Activated naive CD8-positive, alpha-beta T cell treated with anti-CD3 and anti-CD28 coated beads, Interleukin-2, amount 50 U/mL, for 16 hours (primary cell): ENCODE results near the gene SCAI.
"Not testable (repeated sequence)": the region's sequence is repeated elsewhere in the genome, so short reads cannot be mapped to it uniquely, and the experiment has no call there.

ENCODE experiments used
- DNase-seq: peaks from one replicate; pipeline ENCODE4 v3.0.0-alpha.2; 2020; ENCODE audit warnings: low read depth, low spot score

SCAI gene

GRCh38 chr9:125028041-125028440, 115.3 kb downstream of the SCAI start:
- DNase-seq: no peak

- DNase-seq: no peak
Measured at GRCh38 chr9:125024917-125025316, 118.4 kb downstream of the SCAI start.

GRCh38 chr9:125021069-125021468, 122.3 kb downstream of the SCAI start:
- no peak for DNase-seq

GRCh38 chr9:125015655-125016054, 127.7 kb downstream of the SCAI start:
- not testable (repeated sequence) for DNase-seq

- not testable (repeated sequence) for DNase-seq
Measured at GRCh38 chr9:125012013-125012412, 131.3 kb downstream of the SCAI start.

- no peak for DNase-seq
Measured at GRCh38 chr9:125008599-125008998, 134.7 kb downstream of the SCAI start.

DNA sequence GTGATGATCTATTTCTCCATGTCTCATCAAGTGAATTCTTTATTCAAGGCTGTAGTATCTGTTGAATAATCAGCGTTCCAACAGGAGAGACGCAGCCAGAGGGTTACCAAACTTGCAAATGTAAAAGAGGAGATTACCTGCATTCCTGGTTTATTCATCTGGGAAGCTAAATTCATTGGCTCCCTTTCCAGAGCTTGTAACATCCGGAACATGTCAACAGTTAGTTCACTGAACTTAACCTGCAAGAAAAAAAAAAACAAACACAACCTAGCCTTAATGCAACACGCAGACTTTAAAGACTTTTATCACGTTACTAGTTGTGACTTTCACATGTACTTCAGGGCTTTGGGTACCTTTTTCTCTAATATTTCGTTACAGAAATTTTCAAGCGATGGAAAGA, 140.0 kb downstream of the SCAI start:
- DNase-seq: no peak

DNA sequence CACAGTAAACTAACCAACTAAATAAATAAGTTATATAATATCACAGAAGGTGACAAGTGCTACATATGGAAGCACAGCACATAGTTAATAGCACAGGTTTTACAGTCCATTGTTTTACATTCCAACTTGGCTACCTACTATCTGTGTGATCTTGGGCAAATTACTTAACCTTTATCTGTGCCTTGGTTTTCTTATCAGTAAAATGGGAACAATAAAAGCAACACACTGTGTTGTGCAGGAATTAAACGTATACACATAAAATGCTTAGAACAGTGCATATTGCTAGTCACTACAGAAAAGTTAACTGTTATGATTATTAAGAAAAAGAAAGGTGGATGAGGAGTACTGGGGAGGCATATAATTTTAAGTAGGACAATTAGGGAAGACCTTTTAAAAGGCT, 159.6 kb downstream of the SCAI start:
- DNase-seq: no peak

DNA sequence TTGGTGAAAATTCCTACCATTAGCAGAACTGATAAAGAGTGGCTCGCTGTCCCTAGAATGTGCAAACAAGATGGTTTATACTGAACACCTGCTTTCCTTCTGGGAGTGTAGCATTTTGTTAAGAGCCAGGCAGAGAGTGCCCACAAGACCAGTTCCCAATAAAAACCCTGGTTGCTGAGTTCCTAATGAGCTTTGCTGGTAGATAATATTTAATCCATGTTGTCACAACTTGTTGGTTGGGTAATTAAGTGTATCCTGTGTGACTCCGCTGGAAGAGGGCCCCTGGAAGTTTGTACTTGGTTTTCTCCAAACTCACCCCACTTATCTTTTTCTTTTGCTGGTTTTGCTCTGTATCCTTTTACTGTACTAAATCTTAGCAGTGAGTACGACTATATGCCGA, 162.9 kb downstream of the SCAI start:
- no peak for DNase-seq

DNA sequence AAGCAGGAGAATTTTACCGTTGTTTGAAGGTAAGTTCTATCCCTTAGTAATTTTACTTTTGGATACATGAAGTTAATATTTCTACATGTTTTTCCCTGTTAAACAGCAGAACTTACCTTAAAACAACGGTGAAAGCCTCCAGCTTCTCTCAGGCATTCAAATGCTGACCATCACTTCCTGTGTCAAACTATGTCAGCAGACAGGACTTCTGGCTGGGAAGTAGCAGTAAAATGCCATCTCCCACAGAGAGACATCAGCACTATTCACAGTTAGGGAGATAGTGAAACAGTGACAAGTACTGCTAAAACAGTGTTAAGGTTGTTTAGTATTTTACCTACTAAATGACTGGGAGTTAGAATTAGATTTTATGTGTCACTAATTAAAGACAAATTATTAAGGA, 168.2 kb downstream of the SCAI start:
- no peak for DNase-seq

DNA sequence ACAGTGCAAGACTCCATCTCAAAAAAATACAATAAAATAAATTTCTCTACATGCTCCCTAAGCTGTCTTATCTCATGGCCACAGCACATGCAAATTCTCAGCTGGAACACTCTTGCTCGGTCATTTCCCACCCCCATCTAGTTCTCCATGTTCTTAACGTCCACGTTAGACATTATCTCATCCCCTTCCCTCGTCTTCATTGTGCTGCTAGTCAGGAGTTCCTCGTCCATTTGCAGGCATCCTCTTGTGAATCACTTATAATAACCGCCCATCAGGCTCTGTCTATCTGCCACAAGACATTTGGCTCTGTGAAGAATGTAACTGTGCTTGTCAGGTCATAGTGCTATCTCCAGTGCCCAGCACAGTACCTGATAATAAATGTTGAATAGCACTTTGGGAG, 169.5 kb downstream of the SCAI start:
- no peak for DNase-seq

DNA sequence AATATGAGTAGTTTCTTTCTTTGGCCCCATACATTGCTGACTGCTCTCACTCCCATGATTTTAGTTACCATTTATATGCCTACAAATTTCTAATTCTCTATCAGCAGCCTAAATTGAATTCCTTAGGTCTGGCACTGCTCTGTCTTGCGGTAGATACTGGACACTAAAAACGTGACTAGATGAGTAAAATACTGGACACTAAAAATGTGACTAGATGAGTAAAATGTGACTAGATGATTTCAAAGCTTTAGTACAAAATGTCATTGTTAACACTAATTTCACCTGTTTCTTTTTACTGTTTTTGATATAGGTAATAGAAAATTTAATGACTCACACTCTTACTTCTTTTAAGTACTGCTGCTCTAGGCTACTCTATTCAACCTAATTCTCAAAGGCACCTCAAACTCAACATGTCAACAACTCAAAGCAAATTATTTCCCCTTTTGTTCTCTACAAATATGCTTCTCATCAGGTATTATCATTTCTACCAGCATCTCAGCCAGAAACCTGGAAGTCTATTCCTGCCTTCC, 171.0 kb downstream of the SCAI start:
- no peak for DNase-seq

DNA sequence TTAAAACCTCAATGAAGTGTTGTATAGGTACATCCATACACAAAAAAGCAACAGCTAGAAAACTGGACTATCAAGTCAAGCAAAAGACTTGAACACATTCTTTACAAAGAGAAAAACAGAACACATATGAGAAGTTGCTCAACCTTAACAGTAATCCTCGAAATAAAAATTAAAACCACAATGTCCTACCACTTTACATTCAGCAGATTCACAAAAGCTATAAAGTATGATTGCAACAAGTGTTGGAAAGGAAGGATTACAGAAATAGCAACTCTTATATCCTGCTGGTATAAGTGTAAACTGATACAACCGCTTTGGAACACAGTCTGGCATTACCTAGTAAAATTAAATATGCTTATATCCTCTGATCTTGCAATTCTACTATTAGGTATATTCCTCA, 173.9 kb downstream of the SCAI start:
- no peak for DNase-seq

- no peak for DNase-seq
Measured at GRCh38 chr9:124968238-124968637, 175.1 kb downstream of the SCAI start.

DNA sequence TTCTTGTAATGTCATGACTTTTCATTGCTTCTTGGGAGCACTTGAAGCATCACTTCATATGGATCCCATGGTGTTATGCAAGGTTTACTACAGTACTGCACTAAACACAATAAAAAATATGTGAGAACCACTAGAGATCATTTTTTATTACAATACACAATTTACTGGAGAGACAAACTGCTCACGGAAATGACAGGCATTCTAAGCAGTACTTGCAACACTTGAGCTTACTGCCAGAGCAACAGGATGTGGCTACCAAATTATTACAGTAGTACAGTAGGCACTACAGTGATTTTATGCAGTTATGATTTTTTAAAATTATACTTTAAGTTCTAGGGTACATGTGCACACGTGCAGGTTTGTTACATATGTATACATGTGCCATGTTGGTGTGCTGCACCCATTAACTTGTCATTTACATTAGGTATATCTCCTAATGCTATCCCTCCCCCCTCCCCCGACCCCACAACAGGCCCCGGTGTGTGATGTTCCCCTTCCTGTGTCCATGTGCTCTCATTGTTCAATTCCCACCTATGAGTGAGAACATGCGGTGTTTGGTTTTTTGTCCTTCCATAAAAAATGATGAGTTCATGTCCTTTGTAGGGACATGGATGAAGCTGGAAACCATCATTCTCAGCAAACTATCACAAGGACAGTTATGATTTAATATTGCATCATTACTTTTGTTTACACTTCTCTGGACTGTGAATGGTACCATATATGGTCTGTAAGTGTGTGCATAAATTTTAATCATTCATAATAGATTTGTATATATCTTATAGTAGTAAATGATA, 177.4 kb downstream of the SCAI start:
- not testable (repeated sequence) for DNase-seq

- DNase-seq: no peak
Measured at GRCh38 chr9:124964604-124965003, 178.7 kb downstream of the SCAI start.

DNA sequence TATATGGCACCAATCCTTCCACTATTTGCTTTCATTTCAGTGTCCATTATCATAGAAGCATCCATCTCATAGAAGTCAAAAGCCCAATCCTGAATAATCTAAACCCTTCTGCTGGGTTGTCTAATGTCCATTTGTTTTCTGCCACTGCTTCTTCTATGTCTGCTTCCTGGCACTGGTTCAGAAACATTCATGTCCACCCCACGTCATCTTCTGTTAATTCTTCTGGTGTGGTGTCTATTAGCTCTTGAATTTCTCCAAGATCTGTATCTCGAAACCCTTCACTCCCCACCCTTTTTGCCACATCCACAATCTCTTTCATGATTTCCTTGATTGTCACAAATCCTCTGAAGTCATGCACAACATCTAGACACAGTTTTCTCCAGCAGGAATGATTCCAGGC, 179.3 kb downstream of the SCAI start:
- DNase-seq: no peak

GRCh38 chr9:124960409-124960752, 182.9 kb downstream of the SCAI start:
- no peak for DNase-seq

DNA sequence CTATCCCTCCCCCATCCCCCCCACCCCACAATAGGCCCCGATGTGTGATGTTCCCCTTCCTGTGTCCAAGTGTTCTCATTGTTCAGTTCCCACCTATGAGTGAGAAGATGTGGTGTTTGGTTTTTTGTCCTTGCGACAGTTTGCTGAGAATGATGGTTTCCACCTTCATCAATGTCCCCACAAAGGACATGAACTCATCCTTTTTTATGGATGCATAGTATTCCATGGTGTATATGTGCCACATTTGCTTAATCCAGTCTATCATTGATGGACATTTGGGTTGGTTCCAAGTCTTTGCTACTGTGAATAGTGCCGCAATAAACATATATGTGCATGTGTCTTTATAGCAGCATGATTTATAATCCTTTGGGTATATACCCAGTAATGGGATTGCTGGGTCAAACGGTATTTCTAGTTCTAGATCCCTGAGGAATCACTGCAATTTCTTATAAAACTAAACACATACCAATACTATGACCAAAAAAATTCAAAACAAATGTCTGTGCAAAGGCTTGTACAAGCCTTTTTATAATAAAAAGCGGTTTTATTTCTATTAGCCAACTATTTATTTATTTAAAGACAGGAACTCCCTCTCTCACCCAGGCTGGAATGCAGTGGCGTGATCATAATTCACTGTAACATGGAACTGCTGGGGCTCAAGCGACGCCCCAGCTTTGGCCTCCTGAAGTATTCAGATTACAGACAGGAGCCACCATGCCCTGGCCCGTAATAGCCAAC, 183.5 kb downstream of the SCAI start:
- DNase-seq: not testable (repeated sequence)

DNA sequence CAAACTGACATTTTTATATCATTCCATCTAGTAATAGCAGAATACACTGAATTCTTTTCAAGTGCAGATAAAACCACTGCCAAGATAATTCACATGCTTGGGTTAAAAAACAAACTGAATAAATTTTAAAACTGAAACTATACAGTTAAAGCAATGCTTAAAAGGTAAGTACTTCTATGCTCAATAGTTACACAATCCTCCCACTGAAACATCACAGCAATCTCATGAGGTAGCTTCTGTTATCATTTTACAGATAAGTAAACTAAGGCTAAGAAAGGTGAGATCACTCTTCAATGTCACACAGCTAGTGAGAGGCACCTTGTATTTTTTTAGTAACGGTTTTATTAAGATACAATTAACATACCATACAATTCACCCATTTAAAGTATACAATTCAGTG, 189.1 kb downstream of the SCAI start:
- DNase-seq: no peak

GRCh38 chr9:124950050-124950718, 193.1 kb downstream of the SCAI start:
- DNase-seq: no peak

DNA sequence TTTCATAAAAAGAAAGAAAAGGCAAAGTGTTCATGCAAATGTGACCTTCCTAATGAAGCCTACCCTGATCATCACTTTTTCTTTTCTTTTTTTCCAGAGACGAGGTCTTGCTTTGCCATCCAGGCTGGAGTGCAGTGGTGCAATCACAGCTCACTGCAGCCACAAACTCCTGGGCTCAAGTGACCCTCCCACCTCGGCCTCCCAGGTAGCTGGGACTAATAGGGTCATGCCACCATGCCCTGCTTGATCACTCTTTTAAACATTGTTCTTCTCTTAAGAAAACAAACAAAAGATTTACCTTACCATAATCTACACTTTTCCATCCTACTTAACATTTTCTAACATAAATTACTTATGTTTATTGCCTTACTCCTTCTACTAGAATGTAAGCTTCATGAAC, 193.9 kb downstream of the SCAI start:
- no peak for DNase-seq
